ENCODE data around the gene QRICH1.
"Not testable (repeated sequence)": the region's sequence is repeated elsewhere in the genome, so short reads cannot be mapped to it uniquely, and the experiment has no call there.

The QRICH1 gene

GRCh38 chr3:49016414-49017228, 77.2 kb downstream of the QRICH1 start:
- DNase-seq: no peak

GRCh38 chr3:49015765-49016164, 78.1 kb downstream of the QRICH1 start:
- no peak for DNase-seq

GRCh38 chr3:49015072-49015471, 78.8 kb downstream of the QRICH1 start:
- DNase-seq: no peak

GRCh38 chr3:49013738-49014660, 79.9 kb downstream of the QRICH1 start:
- no peak for DNase-seq

- DNase-seq: no peak
Measured at GRCh38 chr3:49013113-49013737, 80.6 kb downstream of the QRICH1 start.

GRCh38 chr3:49012441-49013017, 81.3 kb downstream of the QRICH1 start:
- DNase-seq: no peak

- no peak for DNase-seq
Measured at GRCh38 chr3:49009396-49009795, 84.5 kb downstream of the QRICH1 start.

- not testable (repeated sequence) for DNase-seq
Measured at GRCh38 chr3:49008627-49009026, 85.2 kb downstream of the QRICH1 start.

GRCh38 chr3:49007771-49008528, 85.9 kb downstream of the QRICH1 start:
- peak; percentile 40 for DNase-seq

GRCh38 chr3:49007068-49007770, 86.7 kb downstream of the QRICH1 start, which contains the start of gene WDR6:
Gene WDR6 (plus strand): TSS chr3:49007391. CDS start chr3:49007432, 41 bp downstream.
- peak; percentile 88 for DNase-seq

- no peak for DNase-seq
Measured at GRCh38 chr3:49006408-49007067, 87.3 kb downstream of the QRICH1 start.

GRCh38 chr3:49005998-49006397, 87.9 kb downstream of the QRICH1 start:
- no peak for DNase-seq

GRCh38 chr3:49005303-49005680, 88.6 kb downstream of the QRICH1 start:
- no peak for DNase-seq

- DNase-seq: no peak
Measured at GRCh38 chr3:49004352-49005302, 89.2 kb downstream of the QRICH1 start.

- no peak for DNase-seq
Measured at GRCh38 chr3:49001155-49001554, 92.7 kb downstream of the QRICH1 start.

- DNase-seq: no peak
Measured at GRCh38 chr3:48999085-48999858, 94.6 kb downstream of the QRICH1 start.

- DNase-seq: no peak
Measured at GRCh38 chr3:48997714-48998637, 95.9 kb downstream of the QRICH1 start.

All from NCI-H2171 treated with DMSO at 0.1 percent for 48 hours (cell line).